Fibroblast of skin of left biceps (primary cell): Measurements from ENCODE around the gene IRS1.

Experiments
- DNase-seq, 2 experiments: peaks; one replicate each; pipeline ENCODE4 v3.0.0-alpha.2; 2013; ENCODE audit warnings: low read depth in 2 of 2

The IRS1 gene

GRCh38 chr2:226690461-226691024 lies 109.1 kb downstream of the IRS1 start:
- no peak for DNase-seq

DNA sequence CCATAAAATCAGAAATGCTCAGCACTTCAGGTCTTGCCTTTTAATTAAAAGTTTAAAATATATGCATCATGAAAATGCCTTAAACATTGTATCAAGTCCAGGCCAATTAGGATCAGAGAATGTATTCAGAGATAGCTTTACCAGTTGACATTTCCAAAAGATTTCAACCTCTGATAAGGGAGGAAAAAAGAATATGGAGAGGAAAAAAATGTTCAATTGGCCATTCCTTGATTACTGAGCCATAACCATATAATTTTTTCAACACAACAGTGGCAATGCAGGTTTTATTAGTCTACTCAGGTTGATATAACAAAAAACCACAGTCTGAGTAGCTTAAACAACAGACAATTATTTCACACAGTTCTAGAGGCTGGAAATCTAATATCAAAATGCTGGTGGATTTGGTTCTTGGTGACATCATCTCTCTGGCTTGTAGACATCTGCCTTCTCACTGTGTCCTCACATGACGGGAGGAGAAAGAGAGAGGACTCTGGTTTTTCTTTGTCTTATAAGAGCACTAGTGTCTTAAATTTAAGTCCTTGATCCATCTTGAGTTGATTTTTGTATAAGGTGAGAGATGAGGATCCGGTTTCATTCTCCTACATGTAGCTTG lies 111.9 kb downstream of the IRS1 start:
- DNase-seq: no peak

DNA sequence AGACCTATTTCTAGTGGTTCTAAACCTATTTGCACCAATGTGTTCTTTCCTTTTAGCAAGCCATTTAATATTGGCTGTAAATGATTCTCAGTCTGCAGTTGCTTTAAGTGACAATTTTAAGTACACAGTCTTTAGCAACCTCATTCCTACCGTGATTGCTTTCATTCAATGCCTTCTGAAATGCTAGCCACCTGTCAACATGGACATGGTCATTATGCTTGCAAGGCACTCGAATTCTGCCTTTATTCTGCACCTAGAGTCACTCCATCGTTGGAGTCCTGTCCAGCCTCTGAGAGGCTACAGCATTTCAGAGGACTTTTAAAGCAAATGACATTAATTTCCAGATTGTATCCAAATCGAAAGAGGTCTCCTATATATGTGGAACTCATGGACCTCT lies 115.1 kb downstream of the IRS1 start:
- DNase-seq: no peak

- no peak for DNase-seq
These were observed 115.6 kb downstream of the IRS1 start for GRCh38 chr2:226683944-226684562.

DNA sequence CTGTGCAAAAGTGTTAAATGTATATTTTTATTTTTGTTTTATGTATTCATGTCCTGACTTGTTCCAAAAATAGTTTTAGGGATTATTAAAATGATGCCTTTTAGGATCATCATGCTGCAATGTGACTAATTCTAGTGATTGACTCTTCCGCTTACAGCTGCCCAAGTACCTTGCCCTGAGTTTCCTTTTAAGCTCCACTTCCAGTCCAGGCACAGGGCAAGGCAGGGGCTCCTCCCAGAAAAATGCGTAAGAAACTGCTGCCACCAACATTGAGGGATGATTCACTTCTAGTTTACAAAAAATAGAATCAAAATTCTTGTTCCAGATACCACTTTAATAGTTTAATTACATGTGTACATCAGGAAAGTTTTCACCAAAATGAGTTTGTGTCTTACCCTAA lies 116.4 kb downstream of the IRS1 start:
- DNase-seq: no peak
